HepG2 (cell line): ENCODE measurements around the gene TMEM74B. TPM values are rescaled to one million over a fixed set of nuclear protein-coding genes. Genes with fewer than 3 reads are reported as not detected.

ENCODE experiments used
- ARID5B ChIP-seq: IDR thresholded peaks from 2 replicates; pipeline ENCODE4 v1.4.0; 2020; ENCODE audit warnings: mild to moderate bottlenecking, missing genetic modification reagents
- EEA1 ChIP-seq: sonication (generic); formaldehyde crosslinking; IDR thresholded peaks from 2 replicates; pipeline ENCODE4 v1.5.1; 2020; ENCODE audit warnings: mild to moderate bottlenecking, missing genetic modification reagents, borderline replicate concordance
- ZNF687 ChIP-seq: sonication (generic); formaldehyde crosslinking; IDR thresholded peaks from 2 replicates; pipeline ENCODE4 v1.5.1; 2020; ENCODE audit warnings: mild to moderate bottlenecking, missing genetic modification reagents, moderate library complexity
- polyA plus RNA-seq, 8 experiments: library from polyadenylated mRNA; depleted of rRNA in 3 of 8; stranded (reverse) in 7 of 8; unstranded in 1 of 8; fragments of >200 nt; fragmentation: Illumina TruSeq in 4 of 8; extraction: Trizol in 4 of 8; gene quantifications; 2 replicates each; pipeline versions ENCODE4 v1.2.1 to v1.2.3, GENCODE V29; 2011 to 2016; ENCODE audit warnings: low read depth in 4 of 8, missing spikeins in 1 of 8, mixed read lengths in 1 of 8; ENCODE audit not compliant: insufficient read depth in 1 of 8
- total RNA-seq, 5 experiments: library from RNA; depleted of rRNA; stranded (reverse); fragments of >200 nt; fragmentation: Illumina TruSeq; extraction: Trizol; gene quantifications; 2 replicates each; pipeline ENCODE4 v1.2.3, GENCODE V29; 2016; ENCODE audit warnings: low read depth in 1 of 5

Gene TMEM74B
- total and polyA plus RNA-seq, 2 of the 13 experiments (the other 11 are each of a cell fraction or from before 2014, with no cell fraction given) = 4.7 to 18.4 TPM

- TF ChIP-seq ARID5B (CRISPR knock-in tag) = 0 out of 2 replicates have a peak, but pooled peaks have one; percentile 20
- TF ChIP-seq EEA1 (CRISPR knock-in tag) = 0 out of 2 replicates have a peak, but pooled peaks have one; percentile 46
- TF ChIP-seq ZNF687 = peak; percentile 13; the same call in 1 of the 2 replicates
Measured at GRCh38 chr20:1216527-1217427, 32.0 kb upstream of the TMEM74B start (continued).
